ACHN (cell line): ENCODE results near the gene CLEC5A.
"Not testable (repeated sequence)": the region's sequence is repeated elsewhere in the genome, so short reads cannot be mapped to it uniquely, and the experiment has no call there.

Source experiments
- DNase-seq: peaks from one replicate; pipeline ENCODE4 v3.0.0-alpha.2; 2015
- in situ Hi-C: cut with HindIII; loops from 2 replicates; pipeline ENCODE4 v1.10.0; 2017; ENCODE audit warnings: low sequenced_read_pairs, low pct_ligation_motif_present, low pct_unique_long_range_greater_than_20kb

Gene CLEC5A

DNA sequence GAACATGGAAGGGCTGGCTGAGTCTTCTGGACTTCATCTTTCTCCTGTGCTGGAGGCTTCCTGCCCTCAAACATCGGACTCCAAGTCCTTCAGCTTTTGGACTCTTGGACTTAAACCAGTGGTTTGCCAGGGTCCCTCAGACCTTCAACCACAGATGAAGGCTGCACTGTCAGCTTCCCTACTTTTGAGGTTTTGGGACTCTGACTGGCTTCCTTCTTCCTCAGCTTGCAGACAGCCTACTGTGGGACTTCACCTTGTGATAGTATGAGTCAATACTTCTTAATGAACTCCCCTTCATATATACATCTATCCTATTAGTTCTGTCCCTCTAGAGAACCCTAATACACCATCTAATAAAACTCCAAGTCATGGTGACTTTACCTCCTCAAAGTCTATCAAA lies 4.0 kb upstream of the CLEC5A start:
- DNase-seq: no peak
- in situ Hi-C loops: no loop called here

DNA sequence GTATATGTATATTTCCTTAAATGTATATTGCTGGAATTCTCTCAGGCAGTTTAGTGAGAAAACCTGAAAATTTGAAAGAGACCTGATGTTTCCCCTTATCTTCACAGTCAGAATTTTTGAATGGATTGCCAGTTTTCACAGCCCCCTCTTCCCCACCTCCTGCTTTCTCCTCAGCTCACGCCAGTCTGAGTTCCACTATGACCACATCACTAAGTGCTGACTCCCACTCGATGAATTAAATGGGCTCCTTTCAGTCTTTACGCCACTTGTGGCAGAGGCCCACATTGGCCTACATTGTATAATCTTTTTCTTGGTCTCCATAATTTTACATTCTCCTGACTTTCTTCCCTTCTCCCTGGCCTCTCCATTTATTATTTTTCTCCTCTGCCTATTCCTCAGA lies 3.1 kb upstream of the CLEC5A start:
- DNase-seq: no peak
- in situ Hi-C loops: no loop called here

DNA sequence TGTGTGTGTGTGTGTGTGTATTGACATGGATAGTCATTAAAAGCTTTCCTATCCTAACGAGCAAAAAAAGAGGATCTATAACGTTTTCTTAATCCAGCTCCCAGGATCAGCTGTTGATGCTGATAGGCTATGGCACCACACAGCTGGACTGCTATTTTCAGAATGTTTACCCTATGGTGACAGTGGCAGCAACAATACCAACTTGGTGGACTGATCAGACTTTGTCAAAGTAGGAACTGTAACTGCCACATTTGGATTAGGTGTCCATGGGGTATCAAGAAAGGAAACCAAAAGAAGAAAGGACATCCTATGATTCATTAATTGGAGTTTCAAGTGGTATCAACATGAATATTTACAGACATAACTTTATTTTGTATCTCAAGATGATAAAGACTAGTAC lies 2.7 kb upstream of the CLEC5A start:
- DNase-seq: no peak
- in situ Hi-C loops: no loop called here

DNA sequence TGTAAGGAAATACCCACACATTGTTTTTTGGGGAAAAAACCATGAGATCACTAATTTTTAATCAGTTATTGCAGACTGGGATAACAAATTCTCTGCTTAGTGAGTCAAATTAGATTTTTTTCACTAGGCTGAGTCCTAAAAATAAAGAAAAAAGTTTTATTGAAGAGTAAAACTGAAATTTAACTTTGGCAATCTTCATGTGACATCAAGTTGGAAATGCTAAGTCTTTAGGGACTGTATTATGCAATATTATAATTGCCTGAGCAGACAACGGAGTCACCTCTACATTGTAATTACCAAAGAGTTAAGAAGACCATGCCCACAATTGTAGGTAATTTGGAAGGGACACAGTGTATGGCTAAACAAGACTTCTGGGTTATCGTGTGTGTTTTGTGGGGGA lies 2.2 kb upstream of the CLEC5A start:
- in situ Hi-C loops: no loop called here
- DNase-seq: no peak

DNA sequence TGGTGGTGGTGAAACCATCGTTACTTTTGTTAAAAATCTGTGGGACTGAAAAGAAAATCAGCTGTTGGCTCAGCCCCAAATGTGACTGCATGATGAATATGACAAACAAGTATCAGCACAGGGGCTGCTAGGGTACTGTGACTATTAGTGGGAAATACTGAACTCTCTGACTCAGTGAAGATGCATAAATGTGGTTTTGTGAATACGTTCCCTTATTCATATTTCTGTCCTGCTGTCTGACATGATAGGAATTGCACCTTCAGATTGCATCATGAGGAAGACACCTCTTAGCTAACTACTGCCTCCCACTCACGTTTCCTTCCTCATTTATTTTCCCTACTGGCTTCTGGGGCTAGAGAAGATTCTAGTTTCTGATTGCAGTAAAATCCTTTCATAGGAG lies 1.4 kb downstream of the CLEC5A start:
- in situ Hi-C loops: no loop called here
- no peak for DNase-seq

DNA sequence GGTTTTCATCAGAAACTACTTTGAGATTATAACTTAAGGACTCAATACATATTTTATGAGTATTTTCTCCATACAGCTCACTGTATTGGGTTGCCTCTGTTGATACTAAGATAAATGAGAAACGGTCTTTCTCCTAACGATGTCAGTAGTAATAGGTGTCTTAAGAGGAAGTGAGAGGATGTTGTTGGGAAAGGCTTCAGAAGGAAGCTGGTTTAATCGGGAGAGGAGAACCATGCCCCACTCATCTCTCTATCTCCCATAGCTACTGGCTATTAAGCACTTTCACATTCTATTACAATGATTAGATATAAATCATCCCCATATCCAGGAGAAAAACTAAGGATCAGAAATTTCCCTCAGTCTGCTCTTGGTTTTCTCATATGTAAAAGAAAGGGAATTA lies 2.0 kb downstream of the CLEC5A start:
- no peak for DNase-seq
- in situ Hi-C loops: no loop called here

DNA sequence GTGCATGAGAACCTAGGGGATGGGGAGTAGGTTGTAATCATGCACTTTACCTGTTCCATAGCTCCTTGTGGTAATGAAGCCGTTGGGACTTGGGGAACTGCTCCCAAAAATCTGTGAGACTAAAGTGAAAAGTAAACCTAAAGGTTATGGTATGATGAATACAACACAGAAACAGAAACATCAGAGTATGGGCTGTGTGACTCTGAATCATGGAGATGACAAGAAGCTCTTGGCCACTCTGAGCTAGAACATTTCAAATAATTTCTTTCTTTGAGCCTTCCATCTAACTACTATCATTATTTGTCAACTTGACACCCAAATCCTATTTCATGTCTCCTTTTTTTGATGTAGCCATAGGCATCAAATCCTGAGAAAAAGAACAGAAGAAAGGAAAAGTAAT lies 2.9 kb downstream of the CLEC5A start:
- DNase-seq: no peak
- in situ Hi-C loops: no loop called here

DNA sequence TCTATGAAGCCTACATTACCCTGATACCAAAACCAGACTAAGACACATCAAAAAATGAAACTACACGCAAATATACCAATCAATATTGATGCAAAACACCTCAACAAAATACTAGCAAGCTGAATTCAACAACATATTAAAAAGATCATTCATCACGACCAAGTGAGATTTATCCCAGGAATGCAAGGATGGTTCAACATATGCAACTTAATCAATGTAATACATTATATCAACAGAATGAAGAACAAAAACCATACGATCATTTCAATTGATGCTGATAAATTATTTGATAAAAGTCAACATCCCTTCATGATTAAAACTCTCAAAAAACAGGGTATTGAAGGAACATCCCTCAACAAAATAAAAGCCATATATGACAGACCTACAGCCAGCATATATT lies 5.7 kb downstream of the CLEC5A start:
- in situ Hi-C loops: no loop called here
- no peak for DNase-seq

DNA sequence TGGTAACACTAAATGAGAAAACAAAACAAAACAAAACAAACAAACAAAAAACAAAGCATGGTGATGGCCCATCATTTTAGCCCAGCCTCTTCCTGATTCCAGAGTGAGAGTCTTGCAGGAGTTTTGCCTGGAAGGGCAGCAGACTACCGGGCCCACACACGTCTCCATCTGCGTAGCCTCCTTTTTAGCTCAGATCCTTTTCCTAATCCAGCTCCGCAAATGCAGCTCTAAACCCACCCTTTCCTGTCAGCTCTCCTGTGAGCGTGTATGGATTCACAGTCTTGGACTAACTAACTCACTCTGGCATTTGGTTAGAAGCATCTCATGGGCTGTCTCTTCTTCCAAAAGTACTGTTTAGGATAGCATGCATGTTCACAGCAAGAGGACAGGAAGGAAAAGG lies 16.6 kb downstream of the CLEC5A start:
- DNase-seq: no peak
- in situ Hi-C loops: no loop called here

DNA sequence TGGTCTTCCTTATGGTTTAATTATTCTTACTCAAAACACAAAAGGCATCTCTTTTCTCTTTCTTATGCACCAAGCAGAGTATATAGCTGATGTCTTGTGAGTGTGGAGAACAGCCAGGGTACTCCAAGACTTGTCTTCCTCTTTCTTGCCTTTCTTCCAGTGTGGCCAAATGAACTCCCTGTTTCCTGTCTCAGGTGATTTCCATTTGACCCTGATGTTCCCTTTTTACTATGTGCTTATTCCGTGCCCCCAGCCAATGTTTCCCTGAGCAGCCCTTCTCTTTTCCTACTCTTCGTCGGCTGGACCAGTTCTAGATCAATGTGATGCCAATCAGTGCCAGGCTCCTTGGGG lies 18.0 kb downstream of the CLEC5A start:
- in situ Hi-C loops: no loop called here
- DNase-seq: no peak

DNA sequence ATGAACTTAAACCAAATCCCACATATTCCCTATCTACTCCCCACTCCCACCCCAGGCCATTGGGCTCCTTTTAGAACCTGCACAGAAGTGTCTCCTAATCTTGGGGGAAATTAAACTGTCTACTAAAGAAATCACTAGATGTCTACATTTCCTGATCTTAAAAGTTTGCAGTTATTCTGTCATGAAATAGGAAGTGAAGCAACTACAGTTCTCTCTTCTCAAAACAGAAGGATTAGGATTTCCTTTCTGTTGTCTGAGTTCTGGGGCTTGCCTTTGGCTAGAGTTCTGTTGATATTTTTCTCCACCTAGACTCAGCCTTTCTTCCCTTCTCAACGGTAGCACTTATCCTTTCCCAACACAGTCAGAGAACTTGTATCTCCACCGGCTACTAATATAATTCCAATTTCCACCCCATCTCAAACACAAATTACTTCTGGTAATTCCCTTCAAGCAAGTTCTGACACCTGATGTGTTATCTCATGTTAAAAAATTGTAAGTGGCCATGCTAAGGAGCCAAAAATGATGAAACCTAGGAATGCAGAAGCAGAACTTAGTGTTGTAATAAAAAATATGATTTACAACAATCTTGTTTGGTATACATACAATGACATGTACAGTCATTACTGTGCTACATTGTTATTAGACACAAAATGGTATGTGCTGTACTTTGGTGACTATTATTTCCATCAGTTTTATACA lies 18.5 kb downstream of the CLEC5A start:
- no peak for DNase-seq
- in situ Hi-C loops: no loop called here

DNA sequence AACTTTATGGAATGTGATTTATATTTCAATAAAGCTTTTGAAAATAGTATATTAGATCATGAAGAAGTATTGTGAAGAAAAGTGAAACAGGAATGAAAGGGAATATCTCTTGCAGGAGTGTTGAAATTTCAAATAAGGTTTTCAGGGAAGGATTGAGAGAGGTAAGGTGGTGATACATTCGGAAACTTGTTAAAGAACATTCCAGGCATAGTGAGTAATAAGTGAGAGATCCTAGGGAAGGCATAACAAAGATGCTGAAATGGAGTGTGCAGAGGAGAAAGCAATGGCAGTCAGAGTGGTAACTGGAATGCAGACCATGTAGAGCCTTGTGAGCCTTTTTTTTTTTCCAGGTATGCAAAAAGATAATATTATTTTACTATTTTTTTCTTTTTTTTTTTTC lies 26.5 kb downstream of the CLEC5A start:
- DNase-seq: no peak
- in situ Hi-C loops: no loop called here

DNA sequence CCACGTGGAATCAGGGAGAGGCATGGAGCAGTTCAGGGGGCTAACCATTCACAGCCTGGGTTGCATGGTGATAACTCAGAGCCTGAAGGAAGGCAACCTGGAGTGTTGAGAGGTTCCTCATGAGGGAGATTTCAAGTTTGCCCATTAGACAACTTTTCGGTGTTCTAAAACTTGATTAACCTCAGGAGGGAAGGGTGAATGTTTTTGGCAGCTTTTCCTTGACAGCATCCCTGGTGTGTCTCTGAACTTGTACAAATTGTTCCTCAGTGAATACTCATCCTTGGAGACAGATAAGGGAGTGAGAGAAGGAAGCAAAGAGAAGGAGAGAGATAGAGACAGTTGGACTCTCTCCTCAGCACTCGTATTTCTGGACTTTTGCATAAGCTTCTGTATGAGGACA lies 30.7 kb downstream of the CLEC5A start, which contains the start of gene OR9A4:
Gene OR9A4 (plus strand): TSS at position 301 of the 400 bp plus-strand sequence. CDS start 2,477 bp downstream, outside the sequence.
- in situ Hi-C loops: no loop called here
- DNase-seq: no peak

DNA sequence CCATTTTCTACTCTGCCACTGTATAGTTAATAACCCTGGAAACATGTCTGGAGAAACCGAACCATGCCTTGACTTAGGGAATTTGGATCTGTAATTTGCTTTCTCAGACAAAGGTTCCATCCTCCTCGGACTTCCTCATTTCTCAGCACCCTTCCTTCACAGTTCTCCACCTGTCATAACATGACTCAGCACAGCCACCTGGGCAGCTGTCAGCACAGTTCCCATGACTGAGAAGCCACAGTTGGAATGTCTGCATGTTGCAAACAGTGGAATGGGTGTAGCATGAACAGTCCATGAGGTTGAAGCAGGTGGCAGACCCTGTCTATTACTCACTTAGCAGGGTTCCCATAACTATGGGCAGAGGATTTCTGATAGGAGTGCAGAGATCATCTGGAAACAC lies 31.2 kb downstream of the CLEC5A start:
- in situ Hi-C loops: no loop called here
- no peak for DNase-seq

DNA sequence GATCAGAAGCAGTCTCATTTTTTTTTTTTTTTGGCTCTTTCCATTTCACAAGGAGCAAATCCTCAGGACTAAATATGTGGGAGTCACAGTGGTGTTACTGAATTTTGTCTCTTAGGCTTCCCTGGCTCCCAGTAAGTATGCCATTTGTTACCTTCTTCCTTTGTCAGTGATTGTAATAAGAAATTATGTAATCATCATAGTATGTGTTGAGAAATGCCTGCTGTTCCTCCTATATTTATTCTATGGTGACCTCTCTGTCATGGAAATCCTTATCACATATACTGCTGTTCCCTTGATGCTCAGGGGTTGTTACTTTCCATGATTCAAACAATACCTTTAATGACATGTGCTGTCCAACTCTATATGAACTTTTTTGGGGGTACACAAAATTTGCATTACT lies 35.4 kb downstream of the CLEC5A start:
- in situ Hi-C loops: no loop called here
- no peak for DNase-seq

DNA sequence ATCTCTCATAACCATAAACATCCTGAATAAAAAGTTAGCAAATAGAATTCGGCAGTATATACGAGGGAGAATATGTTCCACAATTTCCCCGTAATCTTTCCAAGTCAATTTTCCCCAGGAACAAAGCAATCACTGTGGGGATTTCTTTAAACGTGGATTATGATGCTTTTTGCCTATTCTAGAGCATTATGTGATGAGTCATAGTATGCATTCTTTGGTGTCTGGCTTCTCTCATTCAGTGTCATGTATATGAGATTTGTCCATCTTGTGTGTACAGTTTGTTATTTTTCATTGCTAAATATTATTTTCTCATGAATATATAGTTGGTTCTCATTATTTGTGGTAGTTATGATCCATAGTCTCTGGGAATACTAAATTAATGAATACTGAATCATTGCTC lies 40.5 kb downstream of the CLEC5A start:
- DNase-seq: no peak

DNA sequence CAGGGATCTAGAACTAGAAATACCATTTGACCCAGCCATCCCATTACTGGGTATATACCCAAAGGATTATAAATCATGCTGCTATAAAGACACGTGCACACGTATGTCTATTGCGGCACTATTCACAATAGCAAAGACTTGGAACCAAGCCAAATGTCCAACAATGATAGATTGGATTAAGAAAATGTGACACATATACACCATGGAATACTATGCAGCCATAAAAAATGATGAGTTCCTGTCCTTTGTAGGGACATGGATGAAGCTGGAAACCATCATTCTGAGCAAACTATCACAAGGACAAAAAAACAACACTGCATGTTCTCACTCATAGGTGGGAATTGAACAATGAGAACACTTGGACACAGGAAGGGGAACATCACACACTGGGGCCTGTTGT lies 47.4 kb downstream of the CLEC5A start:
- in situ Hi-C loops, DNase-seq: not testable (repeated sequence)

More for the DNA sequence above, 40.5 kb downstream of the CLEC5A start:
- in situ Hi-C loops: no loop called here

DNA sequence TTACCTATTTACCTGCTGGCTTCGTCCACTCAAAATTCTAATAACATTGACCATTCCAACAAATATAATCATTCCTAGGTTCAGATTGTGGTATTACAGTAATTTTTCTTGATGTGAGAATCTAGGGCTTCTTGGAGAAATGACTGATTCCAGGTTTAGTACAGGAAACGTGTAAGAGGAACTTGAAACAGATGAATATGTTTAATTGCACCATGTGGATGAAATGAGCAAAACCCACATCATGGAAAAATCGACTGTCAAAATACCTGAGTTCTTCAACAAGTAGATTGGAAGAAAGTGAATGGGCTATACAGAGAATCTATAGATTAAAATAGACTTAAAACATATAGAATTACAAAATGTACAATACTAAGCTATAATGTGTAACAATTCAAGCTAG lies 55.4 kb downstream of the CLEC5A start:
- in situ Hi-C loops: no loop called here
- DNase-seq: no peak

DNA sequence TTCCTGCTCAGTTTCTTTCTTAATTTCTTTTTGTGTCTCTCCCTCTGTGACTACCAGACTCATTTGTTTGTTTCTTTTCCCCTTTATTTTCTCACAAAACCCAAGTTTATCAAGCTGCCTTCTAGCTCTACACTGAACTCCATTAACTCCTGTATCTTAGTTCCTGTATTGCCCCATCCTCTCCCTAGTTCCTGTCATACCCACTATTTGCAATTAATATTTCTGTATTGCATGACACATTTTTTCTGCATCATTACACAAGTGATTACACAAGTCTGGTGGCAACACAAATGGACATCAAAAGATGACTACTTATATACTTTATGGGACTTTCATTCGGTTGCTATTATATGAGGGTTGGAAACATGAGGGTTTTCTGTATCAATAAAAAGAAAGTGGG lies 57.5 kb downstream of the CLEC5A start:
- no peak for DNase-seq
- in situ Hi-C loops: no loop called here

DNA sequence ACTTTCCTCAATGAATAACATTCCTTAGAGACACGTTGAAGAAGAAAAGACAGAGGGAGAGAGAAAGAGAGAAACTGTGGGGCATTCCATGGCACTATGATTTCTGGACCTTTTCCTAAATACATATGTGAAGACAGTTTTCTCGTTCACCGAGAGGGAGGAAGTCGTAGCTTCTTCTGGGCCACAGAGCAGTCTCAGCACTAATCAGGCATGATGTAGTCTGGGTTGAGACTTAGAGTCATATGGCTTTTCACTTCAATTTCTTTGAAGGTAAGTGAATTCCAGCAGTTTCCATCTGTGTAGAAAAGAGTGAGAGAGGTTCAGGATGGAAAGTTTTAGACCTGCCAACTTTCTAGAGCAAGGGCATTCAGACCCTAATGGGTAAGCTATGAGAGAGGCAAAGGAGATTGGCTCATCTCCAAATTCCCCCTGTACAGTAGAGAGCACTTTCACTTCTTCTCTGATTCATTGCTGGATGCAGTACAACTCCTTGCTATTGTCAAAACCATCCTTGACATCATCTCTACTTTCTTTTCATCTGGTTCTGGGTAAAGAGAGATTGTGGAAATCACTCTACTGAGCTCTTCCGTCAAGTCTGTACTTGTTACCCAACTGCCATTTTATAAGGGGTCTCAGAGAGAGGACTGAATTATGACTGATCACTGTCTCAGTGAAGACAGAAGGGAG lies 62.1 kb downstream of the CLEC5A start:
- no peak for DNase-seq
- in situ Hi-C loops: no loop called here
